Breast epithelium (tissue), 4 donors: ENCODE results near the gene SIX3. TPM values are rescaled to one million over a fixed set of nuclear protein-coding genes. Genes with fewer than 3 reads are reported as not detected.

Experiments used
- DNase-seq, 2 donors: peaks; one replicate each; pipeline ENCODE4 v3.0.0-alpha.2; 2019; ENCODE audit warnings: low spot score in 2 of 2
- H3K27ac ChIP-seq, 2 donors: fragments of 200-600 bp; sonication (generic) in 1 of 2; one replicate each; pipeline ENCODE4 v1.5.1; 2016 to 2019; ENCODE audit warnings: mild to moderate bottlenecking in 1 of 2
- H3K27me3 ChIP-seq, 2 donors: fragments of 200-600 bp; sonication (generic) in 1 of 2; one replicate each; pipeline versions ENCODE4 v1.5.1 to v1.6.0; 2017 to 2019; ENCODE audit warnings: control low read depth in 1 of 2, mild to moderate bottlenecking in 1 of 2
- H3K36me3 ChIP-seq: fragments of 200-600 bp; one replicate; pipeline ENCODE4 v1.5.1; 2019
- H3K4me1 ChIP-seq, 2 donors: fragments of 200-600 bp; sonication (generic); one replicate each; pipeline ENCODE4 v1.5.1; 2016 to 2019; ENCODE audit warnings: control low read depth in 1 of 2
- H3K4me3 ChIP-seq, 3 donors: fragments of 200-600 bp; sonication (generic); 1 replicate in 2 of 3; 2 replicates in 1 of 3; pipeline ENCODE4 v1.5.1; 2016 to 2019; ENCODE audit warnings: mild to moderate bottlenecking in 3 of 3, moderate library complexity in 2 of 3
- H3K9me3 ChIP-seq, 2 donors: fragments of 200-600 bp; sonication (generic) in 1 of 2; one replicate each; pipeline ENCODE4 v1.5.1; 2016 to 2019; ENCODE audit warnings: control low read depth in 1 of 2
- POLR2A ChIP-seq: fragments of 450-650 bp; IDR thresholded peaks from one replicate; pipeline ENCODE4 v1.6.1; 2016; ENCODE audit warnings: antibody characterized with exemption, mild to moderate bottlenecking, moderate library complexity
- POLR2AphosphoS5 ChIP-seq, 3 donors: sonication (generic); formaldehyde crosslinking; IDR thresholded peaks; one replicate each; pipeline ENCODE4 v1.6.1; 2017; ENCODE audit warnings: antibody characterized with exemption in 3 of 3
- intact Hi-C: fragments of 100-400 bp; cut with DNase I; formaldehyde crosslinking; loops from one replicate; pipeline ENCODE4 v1.15.1; 2023; ENCODE audit warnings: low total_unique reads
- total RNA-seq, 3 donors: library from RNA; depleted of rRNA; stranded (reverse); fragments of >200 nt; gene quantifications; one replicate each; pipeline ENCODE4 v1.1.0, GENCODE V29; 2016
- TF ChIP-seq, protein P1 (sequence below), 3 donors: fragments of 450-650 bp; IDR thresholded peaks; one replicate each; pipeline ENCODE4 v1.5.1; 2016 to 2017; ENCODE audit warnings: antibody characterized with exemption in 3 of 3, mild to moderate bottlenecking in 3 of 3, moderate library complexity in 3 of 3

The SIX3 gene
- total RNA-seq, 3 donors from 2014 or later: not detected

DNA sequence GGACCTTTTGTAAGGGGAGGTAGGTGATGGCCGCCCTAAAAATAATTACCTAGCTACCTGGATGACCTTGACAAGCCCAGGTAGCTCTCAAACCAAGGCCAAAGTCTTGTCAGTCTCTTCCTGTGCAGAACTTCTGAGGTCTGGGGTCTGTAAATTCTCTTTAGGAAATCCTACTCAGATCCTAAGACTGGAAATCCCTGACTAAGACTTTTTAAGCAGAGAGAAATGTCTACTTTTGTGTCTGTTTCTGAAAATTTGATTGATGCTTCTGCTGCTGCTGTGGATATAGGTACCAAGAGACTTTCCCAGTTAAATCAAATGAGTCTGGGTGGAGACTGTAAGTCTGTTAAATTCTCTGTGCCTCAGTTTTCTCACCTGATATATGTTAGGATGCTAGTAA, 36.9 kb upstream of the SIX3 start:
- H3K36me3 ChIP-seq: no peaks in the 10 kb centered on the region
- no peak overlapping the region for H3K27ac ChIP-seq
- DNase-seq: no peak
- no peak for TF ChIP-seq POLR2AphosphoS5 (IDR thresholded peaks at IDR 0.05)
- TF ChIP-seq POLR2A: no peak
- TF ChIP-seq, protein P1, sequence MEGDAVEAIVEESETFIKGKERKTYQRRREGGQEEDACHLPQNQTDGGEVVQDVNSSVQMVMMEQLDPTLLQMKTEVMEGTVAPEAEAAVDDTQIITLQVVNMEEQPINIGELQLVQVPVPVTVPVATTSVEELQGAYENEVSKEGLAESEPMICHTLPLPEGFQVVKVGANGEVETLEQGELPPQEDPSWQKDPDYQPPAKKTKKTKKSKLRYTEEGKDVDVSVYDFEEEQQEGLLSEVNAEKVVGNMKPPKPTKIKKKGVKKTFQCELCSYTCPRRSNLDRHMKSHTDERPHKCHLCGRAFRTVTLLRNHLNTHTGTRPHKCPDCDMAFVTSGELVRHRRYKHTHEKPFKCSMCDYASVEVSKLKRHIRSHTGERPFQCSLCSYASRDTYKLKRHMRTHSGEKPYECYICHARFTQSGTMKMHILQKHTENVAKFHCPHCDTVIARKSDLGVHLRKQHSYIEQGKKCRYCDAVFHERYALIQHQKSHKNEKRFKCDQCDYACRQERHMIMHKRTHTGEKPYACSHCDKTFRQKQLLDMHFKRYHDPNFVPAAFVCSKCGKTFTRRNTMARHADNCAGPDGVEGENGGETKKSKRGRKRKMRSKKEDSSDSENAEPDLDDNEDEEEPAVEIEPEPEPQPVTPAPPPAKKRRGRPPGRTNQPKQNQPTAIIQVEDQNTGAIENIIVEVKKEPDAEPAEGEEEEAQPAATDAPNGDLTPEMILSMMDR (IDR thresholded peaks at IDR 0.05): no peak
- intact Hi-C loops: no loop called here
- H3K4me1 ChIP-seq: no peaks in the 10 kb centered on the region
- peaks cover 0 to 10% of the 10 kb centered on the region in 2 donors for H3K27me3 ChIP-seq
- peaks cover under 1 to 8% of the 10 kb centered on the region in 2 donors for H3K9me3 ChIP-seq
- no peak overlapping the region for H3K4me3 ChIP-seq

DNA sequence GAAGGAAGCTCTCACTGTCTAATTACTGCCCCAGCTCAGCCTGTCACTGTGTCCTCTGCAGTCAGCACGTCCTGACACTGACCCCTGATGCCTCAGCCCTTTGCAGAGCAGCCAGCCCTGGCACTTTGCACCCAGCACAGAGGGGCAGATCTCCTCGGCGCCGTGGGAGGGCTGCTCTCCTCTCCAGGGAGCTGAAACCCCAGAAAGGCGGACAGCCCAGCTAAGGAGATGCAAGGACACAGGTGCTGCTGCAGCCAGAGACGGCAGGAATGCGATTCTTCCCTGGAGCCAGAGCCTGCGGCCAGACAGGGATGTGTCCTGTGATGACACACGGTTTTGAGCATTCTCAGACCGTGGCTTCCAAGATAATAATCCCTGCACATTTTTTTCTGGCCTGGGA, 34.5 kb upstream of the SIX3 start:
- Histone ChIP-seq H3K9me3 (peaks cover 19 to 20% of the 10 kb centered on the region in 2 donors), H3K27me3 (peaks cover 0 to 10% of the 10 kb centered on the region in 2 donors), H3K4me1 (no peaks in the 10 kb centered on the region), H3K27ac (no peak overlapping the region), H3K4me3 (no peak overlapping the region), H3K36me3 (no peaks in the 10 kb centered on the region)
- TF ChIP-seq POLR2AphosphoS5 (IDR thresholded peaks at IDR 0.05) (no peak), POLR2A (no peak)
- TF ChIP-seq, protein P1 (IDR thresholded peaks at IDR 0.05): no peak
- DNase-seq: no peak
- intact Hi-C loops: no loop called here

DNA sequence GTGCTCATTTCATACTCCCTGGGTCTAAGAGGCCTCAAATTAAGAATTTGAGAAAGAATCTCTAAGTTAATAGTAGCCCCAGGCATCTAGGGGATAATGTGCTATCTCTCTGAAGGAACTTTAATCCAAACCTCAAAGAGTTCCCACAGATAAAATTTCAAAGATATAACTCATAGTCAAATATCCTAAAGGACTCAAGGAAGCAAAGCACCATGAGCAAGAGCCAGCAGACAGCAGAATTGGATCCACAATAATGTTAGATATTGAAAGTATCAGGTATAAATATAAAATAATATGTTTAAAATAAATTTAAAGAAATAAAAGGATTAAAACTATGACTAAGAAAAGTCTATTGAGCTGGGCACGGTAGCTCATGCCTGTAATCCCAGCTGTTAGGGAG, 31.7 kb upstream of the SIX3 start:
- Histone ChIP-seq H3K36me3 (no peaks in the 10 kb centered on the region), H3K27ac (no peak overlapping the region), H3K4me3 (no peak overlapping the region), H3K9me3 (peaks cover 20 to 22% of the 10 kb centered on the region in 2 donors), H3K4me1 (no peaks in the 10 kb centered on the region), H3K27me3 (peaks cover 0 to 10% of the 10 kb centered on the region in 2 donors)
- DNase-seq: no peak
- TF ChIP-seq POLR2A: no peak
- TF ChIP-seq, protein P1 (IDR thresholded peaks at IDR 0.05): no peak
- no peak for TF ChIP-seq POLR2AphosphoS5 (IDR thresholded peaks at IDR 0.05)
- intact Hi-C loops: no loop called here

DNA sequence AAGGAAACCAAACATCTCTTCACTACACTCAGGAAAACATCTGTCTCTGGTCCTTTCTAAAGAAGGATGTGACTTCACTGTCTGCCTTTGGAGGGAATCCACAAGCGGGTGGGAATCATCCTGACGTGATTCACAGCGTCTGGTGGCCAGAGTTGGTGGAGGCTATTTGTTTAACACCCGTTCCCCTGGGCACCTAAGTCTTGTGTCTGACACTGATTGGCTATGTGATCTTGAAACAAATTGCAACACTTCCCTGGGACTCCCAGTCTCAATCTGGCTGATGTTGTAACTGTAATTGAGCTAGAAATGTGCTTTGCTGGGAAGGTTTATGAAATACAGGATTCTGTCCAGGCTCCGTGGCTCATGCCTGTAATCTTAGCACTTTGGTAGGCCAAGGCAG, 28.8 kb upstream of the SIX3 start:
- Histone ChIP-seq H3K4me3 (no peak overlapping the region), H3K4me1 (no peaks in the 10 kb centered on the region), H3K9me3 (peaks cover 20 to 22% of the 10 kb centered on the region in 2 donors), H3K36me3 (no peaks in the 10 kb centered on the region), H3K27ac (no peak overlapping the region), H3K27me3 (no peaks in the 10 kb centered on the region)
- TF ChIP-seq POLR2AphosphoS5 (IDR thresholded peaks at IDR 0.05) (no peak), POLR2A (no peak)
- TF ChIP-seq, protein P1 (IDR thresholded peaks at IDR 0.05): no peak
- intact Hi-C loops: no loop called here
- DNase-seq: no peak

DNA sequence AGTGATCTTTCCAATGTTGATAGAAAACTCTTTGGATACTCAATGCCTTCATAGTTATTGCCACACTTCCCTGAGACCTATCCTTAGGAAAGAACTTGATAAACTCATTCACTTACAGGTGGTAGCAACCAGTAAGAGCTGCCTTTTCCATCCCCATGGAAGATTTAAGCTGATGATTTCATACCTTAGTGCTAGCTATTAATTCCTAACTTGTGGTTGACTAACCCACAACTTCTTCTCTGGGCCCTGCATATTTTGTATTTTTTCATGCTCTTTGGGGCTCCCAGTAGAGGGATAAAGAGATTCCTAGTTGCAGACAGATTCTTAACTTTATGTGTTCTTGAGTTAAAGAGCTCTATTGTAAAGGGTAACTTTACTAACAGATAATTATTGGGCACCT, 25.2 kb upstream of the SIX3 start:
- H3K27ac ChIP-seq: no peak overlapping the region
- no peak for TF ChIP-seq POLR2AphosphoS5 (IDR thresholded peaks at IDR 0.05)
- no peak for TF ChIP-seq POLR2A
- TF ChIP-seq, protein P1 (IDR thresholded peaks at IDR 0.05): no peak
- H3K27me3 ChIP-seq: peaks cover 0 to 5% of the 10 kb centered on the region in 2 donors
- no peaks in the 10 kb centered on the region for H3K4me1 ChIP-seq
- peaks cover 3 to 5% of the 10 kb centered on the region in 2 donors for H3K9me3 ChIP-seq
- DNase-seq: no peak
- intact Hi-C loops: no loop called here
- no peak overlapping the region for H3K4me3 ChIP-seq
- H3K36me3 ChIP-seq: no peaks in the 10 kb centered on the region
